Astrocyte (in vitro differentiated cells and primary cell): ENCODE measurements around the gene CMC1. TPM values are rescaled to one million over a fixed set of nuclear protein-coding genes. Genes with fewer than 3 reads are reported as not detected.

Experiments
- DNase-seq: peaks from one replicate; pipeline ENCODE4 v3.0.0-alpha.2; 2010; ENCODE audit warnings: low read depth
- FAIRE-seq: peaks from 2 replicates; lab custom pipeline; 2011; peaks lifted over from hg19 to GRCh38; lab: Jason Lieb, UNC
- H2AFZ ChIP-seq: 2 replicates; pipeline ENCODE4 v1.6.0; 2012; ENCODE audit warnings: low read depth, low read length, inconsistent platforms
- H3K27ac ChIP-seq: 2 replicates; pipeline ENCODE4 v1.5.1; 2011; ENCODE audit warnings: low read depth, low read length, inconsistent platforms
- H3K27me3 ChIP-seq: 2 replicates; pipeline ENCODE4 v1.6.0; 2011; ENCODE audit warnings: low read length, inconsistent platforms; ENCODE audit not compliant: insufficient read depth
- H3K36me3 ChIP-seq: 2 replicates; pipeline ENCODE4 v1.5.1; 2011; ENCODE audit warnings: low read length, inconsistent platforms; ENCODE audit not compliant: insufficient read depth
- H3K4me1 ChIP-seq: 2 replicates; pipeline ENCODE4 v1.5.1; 2011; ENCODE audit warnings: low read length, inconsistent platforms; ENCODE audit not compliant: insufficient read depth
- H3K4me2 ChIP-seq: 2 replicates; pipeline ENCODE4 v1.6.0; 2012; ENCODE audit warnings: low read length, inconsistent platforms
- H3K4me3 ChIP-seq: 2 replicates; pipeline ENCODE4 v1.5.1; 2011; ENCODE audit warnings: low read depth, mild to moderate bottlenecking, low read length, inconsistent platforms; ENCODE audit not compliant: insufficient read depth
- H3K79me2 ChIP-seq: 2 replicates; pipeline ENCODE4 v1.6.0; 2012; ENCODE audit warnings: mild to moderate bottlenecking, low read length, inconsistent platforms; ENCODE audit not compliant: insufficient read depth
- H3K9ac ChIP-seq: 2 replicates; pipeline ENCODE4 v1.6.0; 2012; ENCODE audit warnings: mild to moderate bottlenecking, low read length, inconsistent platforms
- H3K9me3 ChIP-seq: 2 replicates; pipeline ENCODE4 v1.5.1; 2012; ENCODE audit warnings: low read depth, mild to moderate bottlenecking, low read length, inconsistent platforms; ENCODE audit not compliant: insufficient read depth
- H4K20me1 ChIP-seq: 2 replicates; pipeline ENCODE4 v1.6.0; 2012; ENCODE audit warnings: low read length, inconsistent platforms; ENCODE audit not compliant: insufficient read depth
- H3K27ac Mint-ChIP-seq: one replicate; pipeline ENCODE4 v1.8.0; 2021; ENCODE audit warnings: mild to moderate bottlenecking, mixed read lengths; ENCODE audit not compliant: unreplicated experiment
- H3K27me3 Mint-ChIP-seq: one replicate; pipeline ENCODE4 v1.8.0; 2021; ENCODE audit warnings: low read depth, mixed read lengths; ENCODE audit not compliant: unreplicated experiment
- H3K36me3 Mint-ChIP-seq: one replicate; pipeline ENCODE4 v1.8.0; 2021; ENCODE audit warnings: low read depth, mixed read lengths; ENCODE audit not compliant: unreplicated experiment
- H3K4me1 Mint-ChIP-seq: one replicate; pipeline ENCODE4 v1.8.0; 2021; ENCODE audit warnings: low read depth, mixed read lengths; ENCODE audit not compliant: unreplicated experiment
- H3K4me3 Mint-ChIP-seq: one replicate; pipeline ENCODE4 v1.8.0; 2021; ENCODE audit warnings: mild to moderate bottlenecking, moderate library complexity, mixed read lengths; ENCODE audit not compliant: unreplicated experiment
- H3K9me3 Mint-ChIP-seq: one replicate; pipeline ENCODE4 v1.8.0; 2021; ENCODE audit warnings: mild to moderate bottlenecking, mixed read lengths; ENCODE audit not compliant: unreplicated experiment
- CTCF ChIP-seq: IDR thresholded peaks from 2 replicates; pipeline ENCODE4 v1.5.1; 2011; ENCODE audit warnings: low read depth, mild to moderate bottlenecking, inconsistent platforms, low read length, moderate library complexity; ENCODE audit not compliant: insufficient read depth
- EZH2 ChIP-seq: IDR thresholded peaks from 2 replicates; pipeline ENCODE4 v1.6.1; 2012; ENCODE audit warnings: mild to moderate bottlenecking, low read length, inconsistent platforms; ENCODE audit not compliant: insufficient read depth
- total RNA-seq: library from RNA; stranded (reverse); gene quantifications from 2 replicates; pipeline ENCODE4 v1.2.1, GENCODE V29; 2021

CMC1 gene
- total RNA-seq, 1 donor from 2014 or later = 13.4 TPM

GRCh38 chr3:28239108-28239507, 2.3 kb upstream of the CMC1 start:
- Histone ChIP-seq H4K20me1 (no peaks in the 10 kb centered on the region), H3K4me3 (no peak overlapping the region), H3K4me1 (peaks cover 6% of the 10 kb centered on the region), H2AFZ (no peak overlapping the region), H3K9ac (no peak overlapping the region), H3K79me2 (peaks cover 26% of the 10 kb centered on the region), H3K27ac (no peak overlapping the region), H3K27me3 (no peaks in the 10 kb centered on the region), H3K36me3 (no peaks in the 10 kb centered on the region), H3K4me2 (no peak overlapping the region), H3K9me3 (no peaks in the 10 kb centered on the region)
- Mint-ChIP-seq H3K4me1 (peaks cover 4% of the 10 kb centered on the region), H3K36me3 (no peaks in the 10 kb centered on the region), H3K4me3 (no peak overlapping the region), H3K27me3 (peaks cover 2% of the 10 kb centered on the region), H3K9me3 (no peaks in the 10 kb centered on the region), H3K27ac (no peak overlapping the region)
- FAIRE-seq (no peak), DNase-seq (no peak)
- TF ChIP-seq EZH2 (no peak), CTCF (no peak)

DNA sequence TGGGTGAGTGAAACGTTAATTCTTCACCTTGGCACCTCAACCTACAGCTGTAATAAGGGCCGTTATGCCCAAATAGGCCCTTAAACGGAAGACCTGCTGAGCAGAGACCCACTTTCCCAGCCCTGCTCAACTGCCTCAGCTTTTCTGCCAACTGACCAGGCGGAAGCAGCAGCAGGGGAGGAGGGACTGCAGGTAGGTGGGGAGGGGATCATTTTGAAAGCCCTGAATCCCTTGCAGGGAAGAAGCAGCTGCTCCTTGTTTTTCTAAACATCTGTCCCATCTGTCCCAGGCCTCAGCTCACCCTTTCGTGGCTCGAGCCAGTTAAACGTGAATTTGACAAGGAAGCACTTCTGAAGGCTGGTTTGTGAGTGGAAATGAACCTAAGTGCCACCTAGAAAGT, 978 bp upstream of the CMC1 start:
- FAIRE-seq = no peak

More for the DNA sequence above, 978 bp upstream of the CMC1 start:
- no peak for TF ChIP-seq CTCF
- TF ChIP-seq EZH2 = no peak
- Mint-ChIP-seq H3K27me3 (peaks cover 2% of the 10 kb centered on the region), H3K4me3 (peak overlapping the region; percentile 92), H3K36me3 (no peaks in the 10 kb centered on the region), H3K4me1 (peaks cover 4% of the 10 kb centered on the region), H3K9me3 (no peaks in the 10 kb centered on the region), H3K27ac (no peak overlapping the region)
- peaks cover 32% of the 10 kb centered on the region for H3K79me2 ChIP-seq
- H3K4me1 ChIP-seq = peaks cover 6% of the 10 kb centered on the region
- no peaks in the 10 kb centered on the region for H3K9me3 ChIP-seq
- H3K36me3 ChIP-seq = no peaks in the 10 kb centered on the region
- no peak overlapping the region for H3K4me3 ChIP-seq
- H3K27me3 ChIP-seq = no peaks in the 10 kb centered on the region
- DNase-seq = no peak
- peak overlapping the region; percentile 90 for H3K9ac ChIP-seq
- H2AFZ ChIP-seq = peak overlapping the region; percentile 96
- H3K27ac ChIP-seq = no peak overlapping the region
- H4K20me1 ChIP-seq = peaks cover 3% of the 10 kb centered on the region
- peak overlapping the region; percentile 92 for H3K4me2 ChIP-seq
